Caco-2 (cell line): ENCODE measurements around the gene IGSF23. TPM values are rescaled to one million over a fixed set of nuclear protein-coding genes. Genes with fewer than 3 reads are reported as not detected.

Experiments used
- Bru-seq: library from RNA; stranded (reverse); fragments of 400-500 nt; gene quantifications from one replicate; lab custom pipeline; 2021; lab: Mats Ljungman, UMichigan
- BruChase-seq, 2 experiments: library from RNA; stranded (reverse); fragments of 400-500 nt; gene quantifications; one replicate each; lab custom pipeline; 2021; lab: Mats Ljungman, UMichigan
- BruUV-seq: library from RNA; stranded (reverse); fragments of 400-500 nt; replicated peaks from 2 replicates; lab custom pipeline; 2021; lab: Mats Ljungman, UMichigan
- CTCF ChIA-PET: fragments of 300-600 bp; sonication (Branson Sonifier 250); formaldehyde crosslinking; loops from one replicate; lab custom pipeline; 2022; ENCODE audit warnings: antibody characterized with exemption; lab: Charles Lee
- POLR2A ChIA-PET: fragments of 300-600 bp; sonication (Branson Sonifier 250); formaldehyde crosslinking; loops from one replicate; lab custom pipeline; 2022; ENCODE audit warnings: antibody characterized with exemption; lab: Charles Lee
- DNase-seq, 2 experiments: peaks; one replicate each; pipeline versions ENCODE4 v3.0.0 to v3.0.0-alpha.2; 2020 to 2022
- H3K27me3 ChIP-seq: replicated peaks from 2 replicates; pipeline ENCODE4 v1.6.0; 2011; ENCODE audit warnings: low read length; ENCODE audit not compliant: control insufficient read depth, insufficient read depth
- H3K36me3 ChIP-seq: 2 replicates; pipeline ENCODE4 v1.5.1; 2011; ENCODE audit warnings: low read length; ENCODE audit not compliant: control insufficient read depth, insufficient read depth
- H3K4me1 ChIP-seq: fragments of 250-450 bp; sonication (Bioruptor Pico); 2 replicates; pipeline ENCODE4 v1.5.1; 2020; ENCODE audit warnings: mild to moderate bottlenecking
- H3K4me3 ChIP-seq: 2 replicates; pipeline ENCODE4 v1.5.1; 2011; ENCODE audit warnings: low read depth, mild to moderate bottlenecking, control low read depth, low read length
- H3K9me3 ChIP-seq: fragments of 250-450 bp; sonication (Bioruptor Pico); 2 replicates; pipeline ENCODE4 v1.5.1; 2020; ENCODE audit warnings: mild to moderate bottlenecking, moderate library complexity
- H3K27ac Mint-ChIP-seq: one replicate; pipeline ENCODE4 v1.8.0; 2022; ENCODE audit warnings: mixed read lengths; ENCODE audit not compliant: unreplicated experiment
- H3K27me3 Mint-ChIP-seq: one replicate; pipeline ENCODE4 v1.8.0; 2022; ENCODE audit warnings: mixed read lengths; ENCODE audit not compliant: insufficient read depth, unreplicated experiment
- H3K36me3 Mint-ChIP-seq: one replicate; pipeline ENCODE4 v1.8.0; 2022; ENCODE audit warnings: mild to moderate bottlenecking, mixed read lengths; ENCODE audit not compliant: insufficient read depth, unreplicated experiment
- H3K4me1 Mint-ChIP-seq: one replicate; pipeline ENCODE4 v1.8.0; 2022; ENCODE audit warnings: low read depth, mixed read lengths; ENCODE audit not compliant: unreplicated experiment
- H3K4me3 Mint-ChIP-seq: one replicate; pipeline ENCODE4 v1.8.0; 2022; ENCODE audit warnings: mild to moderate bottlenecking, moderate library complexity, mixed read lengths; ENCODE audit not compliant: unreplicated experiment
- H3K9me3 Mint-ChIP-seq: one replicate; pipeline ENCODE4 v1.8.0; 2022; ENCODE audit warnings: mixed read lengths; ENCODE audit not compliant: unreplicated experiment
- CTCF ChIP-seq, 2 experiments: fragments of 200-600 bp in 1 of 2; IDR thresholded peaks; 1 replicate in 1 of 2; 2 replicates in 1 of 2; pipeline versions ENCODE4 v1.5.1 to v1.8.0; 2011 to 2022; ENCODE audit warnings: antibody characterized with exemption in 1 of 2, control low read depth in 1 of 2, inconsistent platforms in 1 of 2, low read depth in 1 of 2, low read length in 1 of 2, mild to moderate bottlenecking in 1 of 2, moderate library complexity in 1 of 2; ENCODE audit not compliant: insufficient read depth in 1 of 2, severe bottlenecking in 1 of 2, unreplicated experiment in 1 of 2
- intact Hi-C: fragments of 100-400 bp; cut with micrococcal nuclease; formaldehyde crosslinking; loops from one replicate; pipeline ENCODE4 v1.10.0; 2022; ENCODE audit not compliant: unreplicated experiment
- long read RNA-seq: library from polyadenylated mRNA; stranded (forward); transcript quantifications from one replicate; pipeline ENCODE4 v2.0.0, GENCODE V29; 2022
- total RNA-seq: library from RNA; stranded (reverse); gene quantifications from 2 replicates; pipeline ENCODE4 v1.2.3, GENCODE V29; 2022

The IGSF23 gene
- total RNA-seq (3.9 and 6.8 TPM in 2 replicates), Bru-seq, nascent RNA (percentile 42 among the genes with signal in this experiment), BruChase-seq, experiment 1, labeled RNA remaining after a 2-hour chase (percentile 33 among the genes with signal in this experiment), BruChase-seq, experiment 2, labeled RNA remaining after a 6-hour chase (percentile 39 among the genes with signal in this experiment)
- long read RNA-seq, partial matches to known transcripts: 0 of 11 reads
- long read RNA-seq, other reads (novel, unspliced or antisense): 10 of 11 reads

DNA sequence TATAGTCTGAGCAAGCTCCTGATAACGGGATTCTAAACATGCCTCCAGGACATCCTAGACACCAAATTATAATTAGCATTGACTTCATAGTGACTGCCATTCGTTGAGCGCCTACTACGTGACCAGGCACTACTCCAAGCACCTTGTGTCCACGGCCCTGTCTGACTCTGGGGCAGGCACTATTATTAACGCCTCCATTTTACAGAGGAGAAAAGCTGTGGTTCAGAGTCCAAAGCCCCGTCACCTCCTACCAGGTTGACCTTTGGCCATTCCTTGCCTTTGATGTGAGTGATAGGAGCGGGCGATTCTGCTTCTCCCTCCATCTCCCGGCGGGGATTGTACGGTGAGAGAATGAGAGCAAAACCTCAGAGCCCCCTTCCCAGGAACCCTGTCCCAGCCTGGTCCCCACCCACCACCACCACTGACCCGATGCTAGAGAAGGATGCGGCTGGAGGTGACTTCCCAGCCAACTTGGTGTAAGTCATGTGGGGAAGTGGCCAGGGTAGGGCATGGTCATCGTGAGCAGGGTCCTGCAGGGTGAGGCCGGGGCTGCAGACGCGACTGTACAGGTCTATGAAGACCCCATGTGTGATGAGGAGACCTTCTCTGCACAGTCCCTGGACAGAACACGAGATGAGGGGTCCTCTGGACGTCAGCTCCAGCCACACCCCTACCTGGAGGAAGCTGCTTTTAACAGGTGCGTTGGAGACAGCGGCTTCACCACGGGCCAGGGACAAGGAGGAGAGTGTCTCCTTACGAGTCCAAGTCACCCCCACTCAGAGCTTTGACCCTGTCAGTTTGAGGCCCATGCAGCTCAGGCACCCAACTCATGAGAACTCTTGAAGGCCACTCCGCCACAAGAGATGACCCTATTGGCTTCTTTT is at the start of gene IGSF23:
IGSF23 (plus strand) TSS at position 269 of the 884 bp plus-strand sequence; CDS start at position 352, 83 bp downstream.
- BruUV-seq: TSS peak; percentile 68
- Mint-ChIP-seq H3K27ac (peak within 1 kb of the TSS; percentile 78), H3K36me3 (no peaks in the 10 kb centered on the region), H3K27me3 (no peaks in the 10 kb centered on the region), H3K4me3 (peak within 1 kb of the TSS; percentile 50), H3K9me3 (no peaks in the 10 kb centered on the region), H3K4me1 (peaks cover 26% of the 10 kb centered on the region)
- intact Hi-C loops: loop anchor here (1.0 to 5.0 kb wide), 3 partner anchors 17 to 36 kb away; no protein-coding TSS in a partner anchor
- ChIA-PET POLR2A (no interaction called here), CTCF (interaction anchor here (0.5 to 2.0 kb wide), 3 partner anchors 13 to 44 kb away, joined by 5 to 7 read pairs (median 6); no protein-coding TSS in a partner anchor)
- Histone ChIP-seq H3K4me1 (peaks cover 62% of the 10 kb centered on the region), H3K27me3 (no peaks in the 10 kb centered on the region), H3K36me3 (peaks cover 2% of the 10 kb centered on the region; the same call in 1 of the 2 replicates), H3K9me3 (no peaks in the 10 kb centered on the region), H3K4me3 (no peak within 1 kb of the TSS)
- peak; percentile 71 to 81 for DNase-seq
- no peak for TF ChIP-seq CTCF (IDR thresholded peaks at IDR 0.05; ENCODE audit: insufficient read depth in 1 of 2, low read depth in 1 of 2, low read length in 1 of 2, severe bottlenecking in 1 of 2, unreplicated experiment in 1 of 2)

DNA sequence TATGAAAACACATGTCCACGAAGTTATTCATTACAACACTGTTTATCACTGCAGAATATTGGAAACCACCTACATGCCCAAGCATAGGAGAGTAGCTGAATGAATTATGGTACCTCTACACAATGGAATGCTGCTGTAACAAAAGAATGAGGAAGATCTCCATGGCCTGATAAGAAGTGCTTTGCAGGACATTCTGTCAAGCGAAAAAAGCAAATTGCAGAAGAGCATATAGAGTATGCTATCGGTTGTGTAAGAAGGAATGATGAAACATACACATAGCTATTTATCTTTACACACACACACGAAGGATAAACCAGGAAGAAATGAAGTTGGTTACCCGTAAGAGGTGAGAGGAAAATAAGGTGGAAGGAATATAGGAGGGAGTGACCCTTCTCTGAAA is 46.4 kb upstream of the IGSF23 start:
- H3K4me1 ChIP-seq: peaks cover 23% of the 10 kb centered on the region
- intact Hi-C loops: no loop called here
- Mint-ChIP-seq H3K4me3 (peak overlapping the region; percentile 5), H3K36me3 (no peaks in the 10 kb centered on the region), H3K9me3 (no peaks in the 10 kb centered on the region), H3K27me3 (no peaks in the 10 kb centered on the region), H3K4me1 (peaks cover 15% of the 10 kb centered on the region), H3K27ac (no peak overlapping the region)
- BruUV-seq: no TSS peak
- no peak for DNase-seq
- H3K4me3 ChIP-seq: no peak overlapping the region
- H3K36me3 ChIP-seq: no peaks in the 10 kb centered on the region
- POLR2A ChIA-PET: no interaction called here
- no peak for TF ChIP-seq CTCF (IDR thresholded peaks at IDR 0.05; ENCODE audit: insufficient read depth in 1 of 2, low read depth in 1 of 2, low read length in 1 of 2, severe bottlenecking in 1 of 2, unreplicated experiment in 1 of 2)
- H3K27me3 ChIP-seq: no peaks in the 10 kb centered on the region
- CTCF ChIA-PET: interaction anchor here (1.0 kb wide), 1 partner anchor 10 kb away, joined by 4 read pairs; no protein-coding TSS in a partner anchor
- peaks cover 3% of the 10 kb centered on the region; the same call in 1 of the 2 replicates for H3K9me3 ChIP-seq

GRCh38 chr19:44567745-44568144 is 45.6 kb upstream of the IGSF23 start:
- Mint-ChIP-seq H3K36me3 (no peaks in the 10 kb centered on the region), H3K27ac (no peak overlapping the region), H3K4me3 (no peak overlapping the region), H3K27me3 (no peaks in the 10 kb centered on the region), H3K4me1 (peaks cover 23% of the 10 kb centered on the region), H3K9me3 (no peaks in the 10 kb centered on the region)
- CTCF ChIA-PET: interaction anchor here (1.0 kb wide), 1 partner anchor 9 kb away, joined by 4 read pairs; no protein-coding TSS in a partner anchor
- Histone ChIP-seq H3K4me3 (no peak overlapping the region), H3K27me3 (no peaks in the 10 kb centered on the region), H3K9me3 (no peaks in the 10 kb centered on the region), H3K4me1 (peaks cover 30% of the 10 kb centered on the region), H3K36me3 (no peaks in the 10 kb centered on the region)
- intact Hi-C loops: no loop called here
- no peak for DNase-seq
- TF ChIP-seq CTCF (IDR thresholded peaks at IDR 0.05; ENCODE audit: insufficient read depth in 1 of 2, low read depth in 1 of 2, low read length in 1 of 2, severe bottlenecking in 1 of 2, unreplicated experiment in 1 of 2): no peak
- no TSS peak for BruUV-seq
- POLR2A ChIA-PET: no interaction called here
